ENCODE results near the gene BAZ1B. TPM values are rescaled to one million over a fixed set of nuclear protein-coding genes. Genes with fewer than 3 reads are reported as not detected.
"Not testable (repeated sequence)": the region's sequence is repeated elsewhere in the genome, so short reads cannot be mapped to it uniquely, and the experiment has no call there.

The BAZ1B gene
- total RNA-seq, 1 donor from 2014 or later: 85.8 TPM

- Histone ChIP-seq H3K4me1 (peaks cover 16% of the 10 kb centered on the region), H3K36me3 (peaks cover 37% of the 10 kb centered on the region), H2AFZ (replicated peaks) (no peak overlapping the region), H3F3A (ENCODE audit: low read depth) (peaks cover 34% of the 10 kb centered on the region), H3K4me3 (no peak overlapping the region), H3K27me3 (no peaks in the 10 kb centered on the region), H3K4me2 (peak overlapping the region; percentile 36), H4K20me1 (ENCODE audit: low read depth) (peaks cover 88% of the 10 kb centered on the region), H3K27ac (peak overlapping the region; percentile 67), H3K79me2 (ENCODE audit: low read depth) (peaks cover 100% of the 10 kb centered on the region), H3K9ac (no peak overlapping the region), H3K9me3 (ENCODE audit: low read depth) (no peaks in the 10 kb centered on the region)
- Mint-ChIP-seq H3K36me3 (peaks cover 51% of the 10 kb centered on the region), H3K27ac (no peak overlapping the region), H3K27me3 (ENCODE audit: insufficient read depth, low read depth) (no peaks in the 10 kb centered on the region), H3K9me3 (no peaks in the 10 kb centered on the region), H3K4me3 (no peak overlapping the region), H3K4me1 (peaks cover 10% of the 10 kb centered on the region)
- no peak for TF ChIP-seq CTCF (IDR thresholded peaks at IDR 0.05)
- TF ChIP-seq EZH2 (IDR thresholded peaks at IDR 0.05): no peak
- TF ChIP-seq EZH2phosphoT487 (IDR thresholded peaks at IDR 0.05): no peak
- DNase-seq (ENCODE audit: low spot score): peak; percentile 31
Observed at GRCh38 chr7:73482746-73483145, 39.3 kb downstream of the BAZ1B start.

DNA sequence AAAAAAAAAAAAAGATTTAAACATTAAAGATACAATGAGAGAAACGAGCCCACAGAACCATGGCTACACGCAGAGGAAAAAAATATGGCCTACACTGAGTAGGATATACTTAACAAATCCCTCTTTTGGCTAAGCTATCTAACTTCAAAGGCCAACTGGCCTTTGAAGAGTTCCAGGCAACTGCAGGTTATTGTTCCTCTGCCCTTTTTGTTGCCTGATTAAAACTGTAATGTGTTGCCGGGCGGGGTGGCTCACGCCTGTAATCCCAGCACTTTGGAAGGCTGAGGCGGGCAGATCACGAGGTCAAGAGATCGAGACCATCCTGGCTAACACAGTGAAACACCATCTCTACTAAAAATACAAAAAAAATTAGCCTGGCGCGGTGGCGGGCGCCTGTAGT, 40.6 kb downstream of the BAZ1B start:
- H3F3A ChIP-seq (ENCODE audit: low read depth): peaks cover 30% of the 10 kb centered on the region
- H3K27me3 Mint-ChIP-seq (ENCODE audit: insufficient read depth, low read depth); H3K4me1 Mint-ChIP-seq; H2AFZ ChIP-seq (replicated peaks); H3K27ac Mint-ChIP-seq; H3K9ac ChIP-seq; H3K27ac ChIP-seq; H3K27me3 ChIP-seq; H3K4me3 ChIP-seq; H3K4me3 Mint-ChIP-seq; H3K4me2 ChIP-seq; H3K9me3 ChIP-seq (ENCODE audit: low read depth); H3K9me3 Mint-ChIP-seq: not testable (repeated sequence)
- peaks cover 86% of the 10 kb centered on the region for H4K20me1 ChIP-seq (ENCODE audit: low read depth)
- peaks cover 16% of the 10 kb centered on the region for H3K4me1 ChIP-seq
- peaks cover 51% of the 10 kb centered on the region for H3K36me3 Mint-ChIP-seq
- peak; percentile 2 for DNase-seq (ENCODE audit: low spot score)
- H3K36me3 ChIP-seq: peaks cover 39% of the 10 kb centered on the region
- peaks cover 100% of the 10 kb centered on the region for H3K79me2 ChIP-seq (ENCODE audit: low read depth)

GRCh38 chr7:73478549-73478948, 43.5 kb downstream of the BAZ1B start:
- no peak overlapping the region for H3K4me3 ChIP-seq
- TF ChIP-seq CTCF (IDR thresholded peaks at IDR 0.05) (no peak), EZH2 (IDR thresholded peaks at IDR 0.05) (no peak), EZH2phosphoT487 (IDR thresholded peaks at IDR 0.05) (no peak)
- H3K27ac ChIP-seq: no peak overlapping the region
- H3K9me3 ChIP-seq (ENCODE audit: low read depth): no peaks in the 10 kb centered on the region
- no peak for DNase-seq (ENCODE audit: low spot score)
- peaks cover 37% of the 10 kb centered on the region for H3K36me3 ChIP-seq
- H3K27me3 ChIP-seq: no peaks in the 10 kb centered on the region
- peaks cover 83% of the 10 kb centered on the region for H4K20me1 ChIP-seq (ENCODE audit: low read depth)
- no peak overlapping the region for H3K4me2 ChIP-seq
- peaks cover 100% of the 10 kb centered on the region for H3K79me2 ChIP-seq (ENCODE audit: low read depth)
- H3K9ac ChIP-seq: no peak overlapping the region
- Mint-ChIP-seq H3K4me1 (peaks cover 9% of the 10 kb centered on the region), H3K36me3 (peaks cover 55% of the 10 kb centered on the region), H3K4me3 (no peak overlapping the region), H3K9me3 (no peaks in the 10 kb centered on the region), H3K27ac (no peak overlapping the region), H3K27me3 (ENCODE audit: insufficient read depth, low read depth) (no peaks in the 10 kb centered on the region)
- no peak overlapping the region for H2AFZ ChIP-seq (replicated peaks)
- H3K4me1 ChIP-seq: peaks cover 11% of the 10 kb centered on the region
- peaks cover 19% of the 10 kb centered on the region for H3F3A ChIP-seq (ENCODE audit: low read depth)

GRCh38 chr7:73477376-73477775, 44.7 kb downstream of the BAZ1B start:
- peaks cover 100% of the 10 kb centered on the region for H3K79me2 ChIP-seq (ENCODE audit: low read depth)
- no peak for DNase-seq (ENCODE audit: low spot score)
- no peak overlapping the region for H3K27ac ChIP-seq
- H3K4me2 ChIP-seq: no peak overlapping the region
- H3K27me3 ChIP-seq: no peaks in the 10 kb centered on the region
- Mint-ChIP-seq H3K36me3 (peaks cover 52% of the 10 kb centered on the region), H3K4me1 (peaks cover 3% of the 10 kb centered on the region), H3K27ac (no peak overlapping the region), H3K9me3 (no peaks in the 10 kb centered on the region), H3K4me3 (no peak overlapping the region), H3K27me3 (ENCODE audit: insufficient read depth, low read depth) (no peaks in the 10 kb centered on the region)
- H2AFZ ChIP-seq (replicated peaks): no peak overlapping the region
- no peak overlapping the region for H3K4me3 ChIP-seq
- peaks cover 83% of the 10 kb centered on the region for H4K20me1 ChIP-seq (ENCODE audit: low read depth)
- TF ChIP-seq EZH2 (IDR thresholded peaks at IDR 0.05) (no peak), CTCF (IDR thresholded peaks at IDR 0.05) (no peak), EZH2phosphoT487 (IDR thresholded peaks at IDR 0.05) (no peak)
- H3F3A ChIP-seq (ENCODE audit: low read depth): peaks cover 15% of the 10 kb centered on the region
- H3K9me3 ChIP-seq (ENCODE audit: low read depth): no peaks in the 10 kb centered on the region
- no peaks in the 10 kb centered on the region for H3K4me1 ChIP-seq
- no peak overlapping the region for H3K9ac ChIP-seq
- peaks cover 37% of the 10 kb centered on the region for H3K36me3 ChIP-seq

Data from neural progenitor cell (in vitro differentiated cells).